ENCODE data around the gene MED20.

Gene MED20

GRCh38 chr6:41921712-41921998 is 716 bp upstream of the MED20 start:
- TF ChIP-seq POLR2AphosphoS5 (IDR thresholded peaks at IDR 0.05; ENCODE audit: low read depth) (no peak; the same call in 1 of the 2 replicates), REST (IDR thresholded peaks at IDR 0.05; ENCODE audit: insufficient replicate concordance, low read depth) (no peak), GABPA (IDR thresholded peaks at IDR 0.05; ENCODE audit: low read depth) (no peak), SPI1 (IDR thresholded peaks at IDR 0.05; ENCODE audit: borderline replicate concordance, low read depth) (no peak)
- DNase-seq (ENCODE audit: low read depth in 1 of 2, low spot score in 1 of 2): no peak
- H3K4me3 ChIP-seq (replicated peaks; ENCODE audit: insufficient read depth, low read length): peak overlapping the region; percentile 91
- H3K27me3 ChIP-seq (ENCODE audit: insufficient read depth, poor library complexity, severe bottlenecking): no peaks in the 10 kb centered on the region
- peak overlapping the region; percentile 93 for H3K27ac ChIP-seq (replicated peaks)

GRCh38 chr6:41917528-41917927 is 3.4 kb downstream of the MED20 start:
- DNase-seq (ENCODE audit: low read depth in 1 of 2, low spot score in 1 of 2): no peak
- Histone ChIP-seq H3K27me3 (ENCODE audit: insufficient read depth, poor library complexity, severe bottlenecking) (no peaks in the 10 kb centered on the region), H3K27ac (replicated peaks) (no peak overlapping the region), H3K4me3 (replicated peaks; ENCODE audit: insufficient read depth, low read length) (no peak overlapping the region)
- TF ChIP-seq POLR2AphosphoS5 (IDR thresholded peaks at IDR 0.05; ENCODE audit: low read depth) (no peak), GABPA (IDR thresholded peaks at IDR 0.05; ENCODE audit: low read depth) (no peak), REST (IDR thresholded peaks at IDR 0.05; ENCODE audit: insufficient replicate concordance, low read depth) (no peak), CTCF (IDR thresholded peaks at IDR 0.05; ENCODE audit: insufficient read depth, low read length) (no peak), SPI1 (IDR thresholded peaks at IDR 0.05; ENCODE audit: borderline replicate concordance, low read depth) (no peak)

GRCh38 chr6:41914869-41915530 is 5.9 kb downstream of the MED20 start:
- H3K27ac ChIP-seq (replicated peaks): no peak overlapping the region
- no peaks in the 10 kb centered on the region for H3K27me3 ChIP-seq (ENCODE audit: insufficient read depth, poor library complexity, severe bottlenecking)
- TF ChIP-seq REST (IDR thresholded peaks at IDR 0.05; ENCODE audit: insufficient replicate concordance, low read depth) (no peak), SPI1 (IDR thresholded peaks at IDR 0.05; ENCODE audit: borderline replicate concordance, low read depth) (no peak), GABPA (IDR thresholded peaks at IDR 0.05; ENCODE audit: low read depth) (no peak), POLR2AphosphoS5 (IDR thresholded peaks at IDR 0.05; ENCODE audit: low read depth) (no peak), CTCF (IDR thresholded peaks at IDR 0.05; ENCODE audit: insufficient read depth, low read length) (no peak)
- no peak overlapping the region for H3K4me3 ChIP-seq (replicated peaks; ENCODE audit: insufficient read depth, low read length)
- no peak for DNase-seq (ENCODE audit: low read depth in 1 of 2, low spot score in 1 of 2)
